ENCODE data around the gene LRRC71.

LRRC71 gene

GRCh38 chr1:156959414-156959813 lies 39.0 kb downstream of the LRRC71 start:
- no peak overlapping the region for H3K4me3 ChIP-seq (ENCODE audit: low read length in 2 of 2)
- no peak overlapping the region for H3K27ac ChIP-seq (ENCODE audit: low read depth in 2 of 2, low read length in 2 of 2)
- no peak overlapping the region for H3K9ac ChIP-seq (ENCODE audit: low read depth in 1 of 2, low read length in 2 of 2)
- peaks cover 75 to 80% of the 10 kb centered on the region in 2 donors for H3K36me3 ChIP-seq (ENCODE audit: control insufficient read depth in 2 of 2, insufficient read depth in 2 of 2, low read length in 2 of 2)
- no peaks in the 10 kb centered on the region for H3K27me3 ChIP-seq (ENCODE audit: control insufficient read depth in 2 of 2, insufficient read depth in 2 of 2, low read length in 2 of 2)
- no peaks in the 10 kb centered on the region for H3K9me3 ChIP-seq (ENCODE audit: control insufficient read depth in 2 of 2, low read length in 2 of 2)
- no peaks in the 10 kb centered on the region for H3K4me1 ChIP-seq (ENCODE audit: control insufficient read depth in 2 of 2, insufficient read depth in 2 of 2, low read length in 2 of 2)

- Histone ChIP-seq H3K9me3 (ENCODE audit: control insufficient read depth in 2 of 2, low read length in 2 of 2) (no peaks in the 10 kb centered on the region), H3K27me3 (ENCODE audit: control insufficient read depth in 2 of 2, insufficient read depth in 2 of 2, low read length in 2 of 2) (no peaks in the 10 kb centered on the region), H3K27ac (ENCODE audit: low read depth in 2 of 2, low read length in 2 of 2) (no peak overlapping the region), H3K36me3 (ENCODE audit: control insufficient read depth in 2 of 2, insufficient read depth in 2 of 2, low read length in 2 of 2) (peaks cover 70 to 82% of the 10 kb centered on the region in 2 donors), H3K4me1 (ENCODE audit: control insufficient read depth in 2 of 2, insufficient read depth in 2 of 2, low read length in 2 of 2) (no peaks in the 10 kb centered on the region), H3K9ac (ENCODE audit: low read depth in 1 of 2, low read length in 2 of 2) (no peak overlapping the region), H3K4me3 (ENCODE audit: low read length in 2 of 2) (no peak overlapping the region)
These were observed 39.5 kb downstream of the LRRC71 start for GRCh38 chr1:156959925-156960324.

- no peak overlapping the region for H3K27ac ChIP-seq (ENCODE audit: low read depth in 2 of 2, low read length in 2 of 2)
- H3K27me3 ChIP-seq (ENCODE audit: control insufficient read depth in 2 of 2, insufficient read depth in 2 of 2, low read length in 2 of 2), result no peaks in the 10 kb centered on the region
- no peaks in the 10 kb centered on the region for H3K9me3 ChIP-seq (ENCODE audit: control insufficient read depth in 2 of 2, low read length in 2 of 2)
- no peak overlapping the region for H3K4me3 ChIP-seq (ENCODE audit: low read length in 2 of 2)
- no peak overlapping the region for H3K9ac ChIP-seq (ENCODE audit: low read depth in 1 of 2, low read length in 2 of 2)
- H3K4me1 ChIP-seq (ENCODE audit: control insufficient read depth in 2 of 2, insufficient read depth in 2 of 2, low read length in 2 of 2), result no peaks in the 10 kb centered on the region
- peaks cover 62 to 71% of the 10 kb centered on the region in 2 donors for H3K36me3 ChIP-seq (ENCODE audit: control insufficient read depth in 2 of 2, insufficient read depth in 2 of 2, low read length in 2 of 2)
These were observed 41.3 kb downstream of the LRRC71 start for GRCh38 chr1:156961709-156962108.

GRCh38 chr1:156963621-156964020 lies 43.2 kb downstream of the LRRC71 start:
- Histone ChIP-seq H3K27me3 (ENCODE audit: control insufficient read depth in 2 of 2, insufficient read depth in 2 of 2, low read length in 2 of 2) (no peaks in the 10 kb centered on the region), H3K9ac (ENCODE audit: low read depth in 1 of 2, low read length in 2 of 2) (no peak overlapping the region), H3K4me3 (ENCODE audit: low read length in 2 of 2) (no peak overlapping the region), H3K27ac (ENCODE audit: low read depth in 2 of 2, low read length in 2 of 2) (no peak overlapping the region), H3K36me3 (ENCODE audit: control insufficient read depth in 2 of 2, insufficient read depth in 2 of 2, low read length in 2 of 2) (peaks cover 57 to 65% of the 10 kb centered on the region in 2 donors), H3K9me3 (ENCODE audit: control insufficient read depth in 2 of 2, low read length in 2 of 2) (no peaks in the 10 kb centered on the region), H3K4me1 (ENCODE audit: control insufficient read depth in 2 of 2, insufficient read depth in 2 of 2, low read length in 2 of 2) (no peaks in the 10 kb centered on the region)

GRCh38 chr1:156964441-156964840 lies 44.0 kb downstream of the LRRC71 start:
- Histone ChIP-seq H3K9ac (ENCODE audit: low read depth in 1 of 2, low read length in 2 of 2) (no peak overlapping the region), H3K4me1 (ENCODE audit: control insufficient read depth in 2 of 2, insufficient read depth in 2 of 2, low read length in 2 of 2) (no peaks in the 10 kb centered on the region), H3K4me3 (ENCODE audit: low read length in 2 of 2) (no peak overlapping the region), H3K9me3 (ENCODE audit: control insufficient read depth in 2 of 2, low read length in 2 of 2) (no peaks in the 10 kb centered on the region), H3K27me3 (ENCODE audit: control insufficient read depth in 2 of 2, insufficient read depth in 2 of 2, low read length in 2 of 2) (no peaks in the 10 kb centered on the region), H3K27ac (ENCODE audit: low read depth in 2 of 2, low read length in 2 of 2) (no peak overlapping the region), H3K36me3 (ENCODE audit: control insufficient read depth in 2 of 2, insufficient read depth in 2 of 2, low read length in 2 of 2) (peaks cover 52 to 62% of the 10 kb centered on the region in 2 donors)

GRCh38 chr1:156969496-156969895 lies 49.1 kb downstream of the LRRC71 start:
- H3K27me3 ChIP-seq (ENCODE audit: control insufficient read depth in 2 of 2, insufficient read depth in 2 of 2, low read length in 2 of 2), result no peaks in the 10 kb centered on the region
- peaks cover 50% of the 10 kb centered on the region in 2 donors for H3K36me3 ChIP-seq (ENCODE audit: control insufficient read depth in 2 of 2, insufficient read depth in 2 of 2, low read length in 2 of 2)
- H3K4me3 ChIP-seq (ENCODE audit: low read length in 2 of 2), result no peak overlapping the region
- H3K9ac ChIP-seq (ENCODE audit: low read depth in 1 of 2, low read length in 2 of 2), result no peak overlapping the region
- no peaks in the 10 kb centered on the region for H3K4me1 ChIP-seq (ENCODE audit: control insufficient read depth in 2 of 2, insufficient read depth in 2 of 2, low read length in 2 of 2)
- no peak overlapping the region for H3K27ac ChIP-seq (ENCODE audit: low read depth in 2 of 2, low read length in 2 of 2)
- H3K9me3 ChIP-seq (ENCODE audit: control insufficient read depth in 2 of 2, low read length in 2 of 2), result no peaks in the 10 kb centered on the region

GRCh38 chr1:156970017-156970416 lies 49.6 kb downstream of the LRRC71 start:
- Histone ChIP-seq H3K27me3 (ENCODE audit: control insufficient read depth in 2 of 2, insufficient read depth in 2 of 2, low read length in 2 of 2) (no peaks in the 10 kb centered on the region), H3K9me3 (ENCODE audit: control insufficient read depth in 2 of 2, low read length in 2 of 2) (no peaks in the 10 kb centered on the region), H3K36me3 (ENCODE audit: control insufficient read depth in 2 of 2, insufficient read depth in 2 of 2, low read length in 2 of 2) (peaks cover 51 to 53% of the 10 kb centered on the region in 2 donors), H3K4me3 (ENCODE audit: low read length in 2 of 2) (no peak overlapping the region), H3K27ac (ENCODE audit: low read depth in 2 of 2, low read length in 2 of 2) (no peak overlapping the region), H3K9ac (ENCODE audit: low read depth in 1 of 2, low read length in 2 of 2) (no peak overlapping the region), H3K4me1 (ENCODE audit: control insufficient read depth in 2 of 2, insufficient read depth in 2 of 2, low read length in 2 of 2) (no peaks in the 10 kb centered on the region)

- Histone ChIP-seq H3K4me3 (ENCODE audit: low read length in 2 of 2) (no peak overlapping the region), H3K9ac (ENCODE audit: low read depth in 1 of 2, low read length in 2 of 2) (no peak overlapping the region), H3K27ac (ENCODE audit: low read depth in 2 of 2, low read length in 2 of 2) (no peak overlapping the region), H3K4me1 (ENCODE audit: control insufficient read depth in 2 of 2, insufficient read depth in 2 of 2, low read length in 2 of 2) (no peaks in the 10 kb centered on the region), H3K27me3 (ENCODE audit: control insufficient read depth in 2 of 2, insufficient read depth in 2 of 2, low read length in 2 of 2) (no peaks in the 10 kb centered on the region), H3K36me3 (ENCODE audit: control insufficient read depth in 2 of 2, insufficient read depth in 2 of 2, low read length in 2 of 2) (peaks cover 60% of the 10 kb centered on the region in 2 donors), H3K9me3 (ENCODE audit: control insufficient read depth in 2 of 2, low read length in 2 of 2) (no peaks in the 10 kb centered on the region)
These were observed 53.0 kb downstream of the LRRC71 start for GRCh38 chr1:156973417-156973816.

- Histone ChIP-seq H3K36me3 (ENCODE audit: control insufficient read depth in 2 of 2, insufficient read depth in 2 of 2, low read length in 2 of 2) (peaks cover 61 to 65% of the 10 kb centered on the region in 2 donors), H3K27me3 (ENCODE audit: control insufficient read depth in 2 of 2, insufficient read depth in 2 of 2, low read length in 2 of 2) (no peaks in the 10 kb centered on the region), H3K4me3 (ENCODE audit: low read length in 2 of 2) (no peak overlapping the region), H3K4me1 (ENCODE audit: control insufficient read depth in 2 of 2, insufficient read depth in 2 of 2, low read length in 2 of 2) (no peaks in the 10 kb centered on the region), H3K9me3 (ENCODE audit: control insufficient read depth in 2 of 2, low read length in 2 of 2) (no peaks in the 10 kb centered on the region), H3K9ac (ENCODE audit: low read depth in 1 of 2, low read length in 2 of 2) (no peak overlapping the region), H3K27ac (ENCODE audit: low read depth in 2 of 2, low read length in 2 of 2) (no peak overlapping the region)
These were observed 54.7 kb downstream of the LRRC71 start for GRCh38 chr1:156975084-156975483.

GRCh38 chr1:156980551-156980950 lies 60.1 kb downstream of the LRRC71 start:
- H3K4me1 ChIP-seq (ENCODE audit: control insufficient read depth in 2 of 2, insufficient read depth in 2 of 2, low read length in 2 of 2), result no peaks in the 10 kb centered on the region
- no peaks in the 10 kb centered on the region for H3K9me3 ChIP-seq (ENCODE audit: control insufficient read depth in 2 of 2, low read length in 2 of 2)
- no peak overlapping the region for H3K27ac ChIP-seq (ENCODE audit: low read depth in 2 of 2, low read length in 2 of 2)
- H3K27me3 ChIP-seq (ENCODE audit: control insufficient read depth in 2 of 2, insufficient read depth in 2 of 2, low read length in 2 of 2), result no peaks in the 10 kb centered on the region
- no peak overlapping the region for H3K4me3 ChIP-seq (ENCODE audit: low read length in 2 of 2)
- H3K9ac ChIP-seq (ENCODE audit: low read depth in 1 of 2, low read length in 2 of 2), result no peak overlapping the region
- peaks cover 48 to 61% of the 10 kb centered on the region in 2 donors for H3K36me3 ChIP-seq (ENCODE audit: control insufficient read depth in 2 of 2, insufficient read depth in 2 of 2, low read length in 2 of 2)
